GM13977 (cell line): Measurements from ENCODE around the gene AKAP1.
"Not testable (repeated sequence)": the region's sequence is repeated elsewhere in the genome, so short reads cannot be mapped to it uniquely, and the experiment has no call there.

ENCODE experiments used
- DNase-seq: peaks from one replicate; pipeline ENCODE4 v3.0.0; 2012; ENCODE audit warnings: low spot score
- CTCF ChIP-seq: IDR thresholded peaks from 2 replicates; pipeline ENCODE4 v1.5.1; 2012; ENCODE audit warnings: mild to moderate bottlenecking, control low read depth; ENCODE audit not compliant: insufficient read depth; ENCODE audit errors: extremely low read depth, missing control alignments
- in situ Hi-C: fragments of 300-500 bp; cut with MboI; formaldehyde crosslinking; loops from one replicate; pipeline ENCODE4 v1.12.0; 2022; ENCODE audit warnings: low sequenced_read_pairs, low pct_unique_long_range_greater_than_20kb, mixed read lengths, inconsistent platforms; ENCODE audit not compliant: unreplicated experiment

Gene AKAP1

GRCh38 chr17:57102122-57102521, 17.1 kb downstream of the AKAP1 start:
- in situ Hi-C loops = no loop called here
- DNase-seq = no peak
- TF ChIP-seq CTCF = no peak

GRCh38 chr17:57102660-57103059, 17.6 kb downstream of the AKAP1 start:
- DNase-seq, in situ Hi-C loops: not testable (repeated sequence)

GRCh38 chr17:57104461-57105175, 19.6 kb downstream of the AKAP1 start:
- in situ Hi-C loops = no loop called here
- DNase-seq = no peak
- no peak for TF ChIP-seq CTCF

- in situ Hi-C loops = no loop called here
- TF ChIP-seq CTCF = no peak
- DNase-seq = no peak
Measured at GRCh38 chr17:57105591-57105990, 20.5 kb downstream of the AKAP1 start.

GRCh38 chr17:57106107-57106835, 21.2 kb downstream of the AKAP1 start:
- DNase-seq = no peak
- TF ChIP-seq CTCF = peak; percentile 31
- in situ Hi-C loops = no loop called here

- in situ Hi-C loops = no loop called here
- TF ChIP-seq CTCF = no peak
- no peak for DNase-seq
Measured at GRCh38 chr17:57106836-57107497, 21.9 kb downstream of the AKAP1 start.
